MM.1S (cell line): Measurements from ENCODE around the gene FUT2.

ENCODE experiments used
- DNase-seq: peaks from one replicate; pipeline ENCODE4 v3.0.0-alpha.2; 2015
- H2AFZ ChIP-seq: fragments of 300-600 bp; sonication (generic); 2 replicates; pipeline ENCODE4 v1.6.0; 2016; ENCODE audit warnings: antibody characterized with exemption, low read length
- H3F3A ChIP-seq: fragments of 300-600 bp; sonication (generic); 2 replicates; pipeline ENCODE4 v1.6.1; 2016; ENCODE audit warnings: mild to moderate bottlenecking, antibody characterized with exemption, low read length, moderate library complexity, mixed read lengths; ENCODE audit not compliant: insufficient read depth
- H3K27ac ChIP-seq: fragments of 300-600 bp; sonication (generic); 2 replicates; pipeline ENCODE4 v1.5.1; 2016; ENCODE audit warnings: mild to moderate bottlenecking, low read length
- H3K27me3 ChIP-seq: fragments of 300-600 bp; sonication (generic); replicated peaks from 2 replicates; pipeline ENCODE4 v1.6.0; 2016; ENCODE audit warnings: low read length; ENCODE audit not compliant: insufficient read depth
- H3K36me3 ChIP-seq: fragments of 300-600 bp; sonication (generic); replicated peaks from 2 replicates; pipeline ENCODE4 v1.6.1; 2016; ENCODE audit warnings: mild to moderate bottlenecking, low read length, mixed read lengths; ENCODE audit not compliant: insufficient read depth
- H3K4me1 ChIP-seq: fragments of 300-600 bp; sonication (generic); 2 replicates; pipeline ENCODE4 v1.6.1; 2016; ENCODE audit warnings: low read length, mixed read lengths
- H3K4me2 ChIP-seq: fragments of 300-600 bp; sonication (generic); 2 replicates; pipeline ENCODE4 v1.6.0; 2016; ENCODE audit warnings: low read depth, low read length
- H3K4me3 ChIP-seq: fragments of 300-600 bp; sonication (generic); 2 replicates; pipeline ENCODE4 v1.5.1; 2016; ENCODE audit warnings: low read length, mixed read lengths
- H3K79me2 ChIP-seq: fragments of 300-600 bp; sonication (generic); 2 replicates; pipeline ENCODE4 v1.6.1; 2016; ENCODE audit warnings: mixed run types, low read length, mixed read lengths
- H3K9ac ChIP-seq: fragments of 300-600 bp; sonication (generic); 2 replicates; pipeline ENCODE4 v1.6.1; 2016; ENCODE audit warnings: low read length, mixed read lengths
- H3K9me2 ChIP-seq: fragments of 300-600 bp; sonication (generic); replicated peaks from 2 replicates; pipeline ENCODE4 v1.6.1; 2016; ENCODE audit warnings: mild to moderate bottlenecking, low read length, mixed read lengths; ENCODE audit not compliant: insufficient read depth
- H3K9me3 ChIP-seq: fragments of 300-600 bp; sonication (generic); replicated peaks from 2 replicates; pipeline ENCODE4 v1.6.1; 2016; ENCODE audit warnings: mild to moderate bottlenecking, low read length, mixed read lengths; ENCODE audit not compliant: insufficient read depth
- H4K20me1 ChIP-seq: fragments of 300-600 bp; sonication (generic); 2 replicates; pipeline ENCODE4 v1.6.1; 2016; ENCODE audit warnings: mild to moderate bottlenecking, low read length, moderate library complexity, mixed read lengths; ENCODE audit not compliant: insufficient read depth
- CTCF ChIP-seq: fragments of 300-600 bp; sonication (generic); IDR thresholded peaks from 2 replicates; pipeline ENCODE4 v1.5.1; 2016; ENCODE audit warnings: antibody characterized with exemption, low read length, mixed read lengths
- EZH2 ChIP-seq: fragments of 300-600 bp; sonication (generic); optimal IDR thresholded peaks from 2 replicates; pipeline ENCODE3; 2017; ENCODE audit warnings: low read depth, mild to moderate bottlenecking, antibody characterized with exemption, low read length, mixed read lengths
- EZH2phosphoT487 ChIP-seq: fragments of 300-600 bp; sonication (generic); IDR thresholded peaks from 2 replicates; pipeline ENCODE4 v1.6.1; 2018; ENCODE audit warnings: antibody characterized with exemption, low read length

The FUT2 gene

DNA sequence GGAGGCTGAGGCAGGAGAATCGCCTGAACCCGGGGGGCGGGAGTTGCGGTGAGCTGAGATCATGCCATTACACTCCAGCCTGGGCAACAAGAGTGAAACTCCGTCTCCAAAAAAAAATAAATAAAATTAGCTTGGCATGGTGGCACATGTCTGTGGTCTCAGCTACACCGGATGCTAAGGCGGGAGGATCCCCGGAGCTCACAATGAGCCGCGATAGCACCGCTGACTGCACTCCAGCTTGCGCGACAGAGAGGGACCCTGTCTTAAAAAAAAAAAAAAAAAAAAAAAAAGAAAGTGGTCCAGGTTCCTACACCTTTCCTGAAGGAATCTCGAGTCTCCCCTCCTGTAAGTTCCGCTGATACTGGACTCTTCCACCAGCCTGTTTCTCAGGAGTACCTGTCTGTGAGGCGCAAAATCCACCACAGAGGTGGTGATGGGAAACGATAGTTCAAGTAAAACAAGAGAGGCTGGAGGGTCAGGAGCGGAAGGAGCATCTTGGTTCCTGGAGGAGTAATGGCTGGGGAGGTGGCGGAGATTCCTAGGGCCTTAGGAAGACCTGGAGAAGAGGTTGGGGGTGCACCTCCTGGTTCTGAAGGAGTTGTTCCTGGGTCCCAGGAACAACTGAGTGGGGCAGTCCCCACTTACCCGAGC, 56.2 kb downstream of the FUT2 start:
- H3F3A ChIP-seq = no peaks in the 10 kb centered on the region
- DNase-seq = no peak
- no peaks in the 10 kb centered on the region for H3K79me2 ChIP-seq
- no peaks in the 10 kb centered on the region for H3K36me3 ChIP-seq
- H3K9me2 ChIP-seq = no peaks in the 10 kb centered on the region
- no peak overlapping the region for H3K9ac ChIP-seq
- H3K27ac ChIP-seq = no peak overlapping the region
- no peak for TF ChIP-seq EZH2phosphoT487
- no peak for TF ChIP-seq CTCF
- TF ChIP-seq EZH2 = no peak
- peaks cover 80% of the 10 kb centered on the region for H3K27me3 ChIP-seq
- 0 out of 2 replicates have a peak, but pooled peaks cover 4% of the 10 kb centered on the region for H3K4me1 ChIP-seq
- H2AFZ ChIP-seq = peak overlapping the region; percentile 72
- peak overlapping the region; percentile 57 for H3K4me3 ChIP-seq
- H3K9me3 ChIP-seq = no peaks in the 10 kb centered on the region
- peak overlapping the region; percentile 59 for H3K4me2 ChIP-seq
- H4K20me1 ChIP-seq = no peaks in the 10 kb centered on the region

DNA sequence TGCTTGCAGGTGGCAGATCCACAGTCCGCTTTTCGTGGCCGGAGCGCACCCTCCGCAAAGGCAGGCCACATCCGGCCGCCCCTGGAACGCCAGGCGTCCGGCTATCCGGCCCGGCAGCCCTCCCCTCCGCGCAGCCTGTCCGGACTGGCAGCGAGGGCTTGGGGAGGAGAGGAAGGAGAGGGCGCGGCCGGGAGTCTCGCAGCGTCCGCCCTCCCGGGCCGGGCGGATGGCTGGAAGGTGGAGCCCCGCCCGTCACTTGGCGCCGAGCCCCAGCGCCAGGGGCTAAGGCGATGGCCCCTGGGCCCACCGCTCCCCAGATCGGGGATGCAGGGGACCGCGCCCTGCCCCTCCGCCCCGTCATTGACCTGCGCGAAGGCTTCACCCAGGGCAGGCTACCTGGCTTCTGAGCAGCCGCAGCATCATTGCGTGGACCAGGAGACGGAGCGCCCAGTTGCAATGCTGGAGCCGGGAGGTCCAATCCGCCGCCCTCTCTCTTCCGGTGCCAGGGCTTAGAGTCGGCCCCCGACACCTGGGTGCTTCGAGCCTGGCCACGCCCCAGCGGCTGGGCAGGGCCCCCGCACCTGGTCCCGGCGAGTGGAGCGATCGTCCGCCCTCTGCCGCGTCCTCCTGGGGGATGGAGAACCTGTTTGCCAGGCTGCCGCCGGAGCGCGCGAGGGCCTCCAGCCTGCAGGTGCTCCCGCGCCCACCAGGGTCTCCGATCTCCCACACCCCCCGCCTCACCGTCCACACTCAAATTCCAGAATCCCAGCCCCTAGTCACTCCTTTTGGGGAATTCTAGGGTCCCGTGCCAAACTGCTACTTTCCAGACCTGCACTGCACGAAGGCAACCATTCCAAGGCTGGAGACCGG, 57.0 kb downstream of the FUT2 start, which contains the start of gene FUT1:
FUT1 (minus strand) TSS at position 146 of the 870 bp plus-strand sequence. CDS start 1,360 bp downstream, outside the sequence.
- H3K27me3 ChIP-seq = peaks cover 83% of the 10 kb centered on the region
- H3K79me2 ChIP-seq = no peaks in the 10 kb centered on the region
- peak within 1 kb of the TSS; percentile 59 for H3K4me2 ChIP-seq
- H3K4me1 ChIP-seq = 0 out of 2 replicates have a peak, but pooled peaks cover 4% of the 10 kb centered on the region
- no peak within 1 kb of the TSS for H3K27ac ChIP-seq
- DNase-seq = peak; percentile 43
- no peaks in the 10 kb centered on the region for H3F3A ChIP-seq
- H3K9me2 ChIP-seq = no peaks in the 10 kb centered on the region
- H3K36me3 ChIP-seq = no peaks in the 10 kb centered on the region
- H3K4me3 ChIP-seq = peak within 1 kb of the TSS; percentile 57
- H2AFZ ChIP-seq = peak within 1 kb of the TSS; percentile 72
- H4K20me1 ChIP-seq = no peaks in the 10 kb centered on the region
- H3K9me3 ChIP-seq = no peaks in the 10 kb centered on the region
- TF ChIP-seq EZH2 (no peak), EZH2phosphoT487 (no peak), CTCF (no peak)
- H3K9ac ChIP-seq = no peak within 1 kb of the TSS; the same call in 1 of the 2 replicates

DNA sequence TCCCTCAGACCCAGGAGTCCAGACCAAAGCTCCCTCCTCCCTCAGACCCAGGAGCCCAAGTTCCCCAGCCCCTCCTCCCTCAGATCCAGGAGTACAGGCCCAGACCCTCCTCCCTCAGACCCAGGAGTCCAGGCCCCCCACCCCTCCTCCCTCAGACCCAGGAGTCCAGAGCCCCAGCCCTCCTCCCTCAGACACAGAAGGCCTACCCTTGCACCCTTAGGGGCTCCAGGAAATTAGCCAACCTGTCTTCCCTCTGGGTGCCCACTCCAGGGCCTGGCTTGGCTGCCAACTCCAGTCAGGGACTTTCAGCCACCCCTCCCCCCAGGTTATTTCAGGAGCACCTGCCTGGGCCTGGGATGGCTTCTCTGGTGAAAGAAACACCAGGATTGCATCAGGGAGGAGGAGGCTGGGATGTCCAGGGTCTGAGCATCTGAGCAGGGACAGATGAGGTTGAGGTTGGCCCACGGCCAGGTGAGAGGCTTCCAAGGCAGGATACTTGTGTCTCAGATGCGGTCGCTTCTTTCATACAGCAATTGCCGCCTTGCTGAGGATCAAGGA, 59.4 kb downstream of the FUT2 start, which contains the start of gene FGF21:
FGF21 (plus strand) TSS at position 441 of the 558 bp plus-strand sequence. CDS start 713 bp downstream, outside the sequence.
- Histone ChIP-seq H3F3A (no peaks in the 10 kb centered on the region), H3K4me1 (0 out of 2 replicates have a peak, but pooled peaks cover 4% of the 10 kb centered on the region), H4K20me1 (no peaks in the 10 kb centered on the region), H3K4me2 (no peak within 1 kb of the TSS), H3K9me3 (no peaks in the 10 kb centered on the region), H3K9me2 (no peaks in the 10 kb centered on the region), H3K4me3 (no peak within 1 kb of the TSS), H3K9ac (no peak within 1 kb of the TSS), H3K79me2 (no peaks in the 10 kb centered on the region), H3K36me3 (no peaks in the 10 kb centered on the region), H3K27me3 (peaks cover 70% of the 10 kb centered on the region), H2AFZ (no peak within 1 kb of the TSS), H3K27ac (no peak within 1 kb of the TSS)
- TF ChIP-seq CTCF (no peak), EZH2phosphoT487 (no peak), EZH2 (no peak)
- no peak for DNase-seq
